Measurements from ENCODE around the gene RBM5.
A peak's percentile ranks its signal among the peaks of the same experiment; 100 is the strongest.

Gene RBM5

GRCh38 chr3:50162034-50162883, 73.5 kb downstream of the RBM5 start:
- Mint-ChIP-seq H3K9me3 (no peaks in the 10 kb centered on the region), H3K4me1 (peaks cover 83% of the 10 kb centered on the region), H3K36me3 (ENCODE audit: low read depth) (peaks cover 12% of the 10 kb centered on the region), H3K27ac (peak overlapping the region in 2 of 3 experiments; percentile 19 to 95), H3K4me3 (no peak overlapping the region), H3K27me3 (ENCODE audit: low read depth) (peaks cover 4% of the 10 kb centered on the region)
- TF ChIP-seq, protein P1, sequence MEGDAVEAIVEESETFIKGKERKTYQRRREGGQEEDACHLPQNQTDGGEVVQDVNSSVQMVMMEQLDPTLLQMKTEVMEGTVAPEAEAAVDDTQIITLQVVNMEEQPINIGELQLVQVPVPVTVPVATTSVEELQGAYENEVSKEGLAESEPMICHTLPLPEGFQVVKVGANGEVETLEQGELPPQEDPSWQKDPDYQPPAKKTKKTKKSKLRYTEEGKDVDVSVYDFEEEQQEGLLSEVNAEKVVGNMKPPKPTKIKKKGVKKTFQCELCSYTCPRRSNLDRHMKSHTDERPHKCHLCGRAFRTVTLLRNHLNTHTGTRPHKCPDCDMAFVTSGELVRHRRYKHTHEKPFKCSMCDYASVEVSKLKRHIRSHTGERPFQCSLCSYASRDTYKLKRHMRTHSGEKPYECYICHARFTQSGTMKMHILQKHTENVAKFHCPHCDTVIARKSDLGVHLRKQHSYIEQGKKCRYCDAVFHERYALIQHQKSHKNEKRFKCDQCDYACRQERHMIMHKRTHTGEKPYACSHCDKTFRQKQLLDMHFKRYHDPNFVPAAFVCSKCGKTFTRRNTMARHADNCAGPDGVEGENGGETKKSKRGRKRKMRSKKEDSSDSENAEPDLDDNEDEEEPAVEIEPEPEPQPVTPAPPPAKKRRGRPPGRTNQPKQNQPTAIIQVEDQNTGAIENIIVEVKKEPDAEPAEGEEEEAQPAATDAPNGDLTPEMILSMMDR (IDR thresholded peaks at IDR 0.05; ENCODE audit: unreplicated experiment in 3 of 3), result no peak

- Mint-ChIP-seq H3K27me3 (ENCODE audit: low read depth) (peaks cover 4% of the 10 kb centered on the region), H3K27ac (peak overlapping the region; percentile 94 to 97 (median 95)), H3K9me3 (no peaks in the 10 kb centered on the region), H3K36me3 (ENCODE audit: low read depth) (peaks cover 16% of the 10 kb centered on the region), H3K4me1 (peaks cover 76% of the 10 kb centered on the region), H3K4me3 (peak overlapping the region in 1 of 3 experiments; percentile 45)
- TF ChIP-seq, protein P1 (IDR thresholded peaks at IDR 0.05; ENCODE audit: unreplicated experiment in 3 of 3), result no peak
These were observed 75.1 kb downstream of the RBM5 start for GRCh38 chr3:50163572-50164455.

- peaks cover 72% of the 10 kb centered on the region for H3K4me1 Mint-ChIP-seq
- peak overlapping the region; percentile 7 to 45 (median 21) for H3K4me3 Mint-ChIP-seq
- H3K36me3 Mint-ChIP-seq (ENCODE audit: low read depth), result peaks cover 16% of the 10 kb centered on the region
- peaks cover 4% of the 10 kb centered on the region for H3K27me3 Mint-ChIP-seq (ENCODE audit: low read depth)
- H3K9me3 Mint-ChIP-seq, result no peaks in the 10 kb centered on the region
- TF ChIP-seq, protein P1 (IDR thresholded peaks at IDR 0.05; ENCODE audit: unreplicated experiment in 3 of 3), result no peak
- H3K27ac Mint-ChIP-seq, result peak overlapping the region; percentile 94 to 97 (median 95)
These were observed 75.8 kb downstream of the RBM5 start for GRCh38 chr3:50164481-50164880.

DNA sequence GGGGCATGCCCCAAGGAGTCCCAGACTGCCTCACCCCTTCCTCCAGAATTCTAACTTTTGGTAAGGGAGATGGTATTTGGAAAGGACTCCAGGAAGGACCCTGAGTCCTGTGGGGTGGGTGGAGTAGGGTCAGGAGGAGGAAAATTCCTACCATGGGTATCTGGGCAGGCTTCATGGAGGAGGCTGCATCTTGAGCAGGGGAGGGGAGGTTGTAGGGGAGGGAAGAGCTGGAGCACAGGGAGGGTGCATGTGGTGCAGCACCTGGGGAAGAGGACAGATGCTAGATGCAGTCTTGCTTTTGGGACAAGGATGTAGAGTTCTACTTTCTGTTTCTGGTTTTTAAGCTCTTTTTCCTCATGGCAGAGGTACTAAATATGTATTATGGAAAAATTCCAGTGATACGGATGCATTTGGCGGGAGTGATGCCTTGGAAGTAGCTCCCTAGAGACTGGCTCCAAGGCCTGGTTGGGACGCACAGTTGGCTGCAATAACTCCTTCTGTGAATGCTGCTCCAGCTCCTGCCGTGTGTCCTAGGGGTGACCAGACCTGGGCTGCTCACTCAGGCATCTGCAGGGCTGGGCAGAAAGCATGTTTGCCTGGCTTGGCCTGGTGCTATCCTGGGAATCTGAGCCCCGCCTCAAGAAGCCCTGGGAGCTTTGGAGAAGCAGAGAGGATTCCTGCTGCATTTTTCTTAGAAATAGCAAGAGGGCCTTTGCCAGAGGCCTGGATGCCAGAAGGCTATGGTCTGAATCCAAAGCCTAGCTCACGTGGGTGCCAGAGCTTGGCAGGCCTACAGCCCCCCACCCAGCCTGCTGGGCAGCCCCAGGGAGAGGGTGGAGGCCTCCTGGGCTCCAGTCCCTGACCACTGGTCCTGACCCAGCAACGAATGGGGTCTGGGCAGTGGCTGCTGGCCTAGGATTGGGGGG, 76.5 kb downstream of the RBM5 start:
- Mint-ChIP-seq H3K36me3 (ENCODE audit: low read depth) (peaks cover 16% of the 10 kb centered on the region), H3K4me3 (peak overlapping the region; percentile 7 to 56 (median 21)), H3K27me3 (ENCODE audit: low read depth) (peaks cover 4% of the 10 kb centered on the region), H3K27ac (peak overlapping the region; percentile 94 to 97 (median 95)), H3K9me3 (no peaks in the 10 kb centered on the region), H3K4me1 (peaks cover 65% of the 10 kb centered on the region)
- TF ChIP-seq, protein P1 (IDR thresholded peaks at IDR 0.05; ENCODE audit: unreplicated experiment in 3 of 3), result no peak

- H3K4me3 Mint-ChIP-seq, result peak overlapping the region in 2 of 3 experiments; percentile 70 to 75
- H3K36me3 Mint-ChIP-seq (ENCODE audit: low read depth), result peaks cover 16% of the 10 kb centered on the region
- H3K27me3 Mint-ChIP-seq (ENCODE audit: low read depth), result peaks cover 4% of the 10 kb centered on the region
- TF ChIP-seq, protein P1 (IDR thresholded peaks at IDR 0.05; ENCODE audit: unreplicated experiment in 3 of 3), result no peak
- peak overlapping the region; percentile 92 to 95 (median 94) for H3K27ac Mint-ChIP-seq
- no peaks in the 10 kb centered on the region for H3K9me3 Mint-ChIP-seq
- H3K4me1 Mint-ChIP-seq, result peaks cover 64% of the 10 kb centered on the region
These were observed 77.3 kb downstream of the RBM5 start for GRCh38 chr3:50165910-50166538.
